Activated T-helper 1 cell treated with Interleukin-2 at 50 U/mL for 16 hours (primary cell): ENCODE results near the gene PDE9A.

Experiments
- DNase-seq: peaks from one replicate; pipeline ENCODE4 v3.0.0-alpha.2; 2020; ENCODE audit warnings: low read depth

The PDE9A gene

DNA sequence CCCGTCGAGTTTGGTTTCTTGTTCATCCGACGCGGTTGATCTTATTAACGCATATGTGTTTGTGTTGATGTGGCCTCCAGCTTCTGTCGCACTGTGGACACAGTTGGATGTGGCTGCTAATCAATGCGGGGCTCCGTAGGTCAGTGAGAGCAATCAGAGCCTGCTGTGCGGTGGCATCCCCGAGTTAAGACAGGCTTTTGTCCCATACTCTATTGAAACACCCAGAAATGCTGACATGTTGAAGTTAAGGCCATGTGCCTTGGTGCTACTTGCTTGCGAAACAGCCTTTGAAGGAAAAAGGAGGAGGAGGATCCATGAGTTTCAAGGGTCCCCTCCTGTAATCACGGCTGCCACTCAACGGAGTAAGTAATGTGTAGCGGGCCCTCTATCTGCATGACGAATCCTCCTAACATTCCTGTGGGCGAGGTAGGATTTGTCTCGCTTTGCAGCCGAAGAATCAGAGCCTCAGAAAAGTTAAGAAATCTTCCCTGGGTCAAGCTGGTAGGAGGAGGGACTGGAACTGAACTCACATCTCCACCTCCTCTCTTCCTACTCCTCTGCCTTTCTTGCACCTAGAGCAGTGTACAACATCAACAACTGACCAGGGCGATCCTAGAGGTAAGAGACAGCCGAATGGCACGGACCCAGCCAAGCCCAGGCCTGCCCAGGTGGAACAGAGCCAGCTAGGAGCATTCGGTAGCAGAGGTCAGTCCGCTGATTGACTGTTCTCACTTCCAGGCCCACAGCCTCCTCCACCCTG, 19.5 kb downstream of the PDE9A start:
- no peak for DNase-seq

DNA sequence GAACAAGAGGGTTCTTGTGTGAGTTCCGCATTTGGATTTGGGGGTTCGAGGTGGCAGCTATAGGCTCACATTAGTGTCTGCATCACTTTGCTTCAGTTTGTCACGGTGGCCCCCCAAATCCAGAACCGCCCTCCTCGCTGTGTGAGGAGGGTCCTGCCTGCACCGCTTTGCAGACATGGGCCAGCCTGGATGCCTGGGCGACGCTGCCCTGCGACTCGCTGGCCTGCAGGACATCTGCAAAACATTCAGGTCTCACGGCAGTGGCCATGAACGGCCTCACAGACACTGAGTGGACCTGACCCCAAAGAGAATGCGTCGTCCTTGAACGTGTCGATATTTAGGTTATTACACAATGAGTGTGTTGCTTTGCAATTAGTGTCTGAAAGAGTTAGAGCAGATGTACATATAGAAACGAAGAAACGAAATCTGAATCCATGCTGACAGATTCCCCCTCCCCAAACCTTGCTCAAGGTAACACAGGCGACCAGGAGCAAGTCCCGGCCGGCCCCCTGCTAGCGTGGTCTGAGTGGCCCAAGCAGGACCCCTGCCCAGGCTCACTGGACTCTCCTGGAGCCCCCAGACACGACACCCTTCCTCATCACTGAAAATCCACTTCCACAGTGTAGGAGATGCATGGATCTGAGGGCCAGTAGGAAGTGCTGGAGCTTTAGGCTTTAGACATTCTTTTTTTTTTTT, 20.4 kb downstream of the PDE9A start:
- DNase-seq = no peak

DNA sequence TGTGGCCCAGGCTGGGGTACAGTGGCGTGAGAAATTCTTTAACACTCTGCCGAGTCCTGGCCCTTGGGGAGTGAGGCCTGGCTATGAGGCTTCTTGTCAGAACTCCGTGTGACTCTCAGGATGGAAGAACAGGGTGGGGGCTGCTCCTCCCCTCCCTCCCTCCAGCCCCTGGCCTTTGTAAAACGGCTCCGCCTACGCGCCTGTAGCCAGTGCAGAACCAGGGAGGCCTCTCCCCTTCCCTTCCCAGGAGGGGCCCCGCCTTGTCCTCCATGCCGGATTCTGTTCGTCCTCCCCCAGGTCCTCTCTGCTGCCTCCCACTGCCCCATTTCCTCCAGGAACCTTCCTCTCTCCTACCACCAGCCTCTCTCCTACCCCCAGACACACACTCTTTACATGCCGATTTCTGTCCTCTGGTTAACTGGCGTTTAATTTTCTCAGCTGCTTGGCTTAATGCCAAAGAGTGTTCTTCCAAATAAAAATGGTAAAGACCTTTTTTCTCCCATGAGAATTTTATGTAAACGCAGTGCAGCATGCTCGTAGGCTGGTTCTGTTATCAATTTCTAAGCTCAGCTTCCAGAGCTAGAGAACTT, 21.0 kb downstream of the PDE9A start:
- no peak for DNase-seq

DNA sequence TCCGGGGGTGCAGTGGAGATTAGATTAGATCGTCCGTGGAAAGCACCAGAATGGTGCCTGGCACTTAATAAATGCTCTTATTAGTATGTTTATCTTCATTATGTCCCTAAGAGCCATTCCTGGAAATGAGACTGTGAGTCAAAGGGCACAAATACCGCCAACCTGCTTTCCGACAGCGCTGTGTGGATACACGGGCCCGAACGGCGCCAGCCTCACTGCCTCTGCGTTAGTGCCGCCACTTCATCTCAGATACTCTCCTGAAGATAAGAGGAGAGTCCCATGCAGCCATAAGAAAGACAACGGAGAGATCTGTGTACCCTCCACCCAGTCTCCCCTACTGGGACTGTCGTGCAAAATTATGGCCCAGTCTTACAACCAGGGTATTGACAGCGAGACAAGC, 22.0 kb downstream of the PDE9A start:
- no peak for DNase-seq

DNA sequence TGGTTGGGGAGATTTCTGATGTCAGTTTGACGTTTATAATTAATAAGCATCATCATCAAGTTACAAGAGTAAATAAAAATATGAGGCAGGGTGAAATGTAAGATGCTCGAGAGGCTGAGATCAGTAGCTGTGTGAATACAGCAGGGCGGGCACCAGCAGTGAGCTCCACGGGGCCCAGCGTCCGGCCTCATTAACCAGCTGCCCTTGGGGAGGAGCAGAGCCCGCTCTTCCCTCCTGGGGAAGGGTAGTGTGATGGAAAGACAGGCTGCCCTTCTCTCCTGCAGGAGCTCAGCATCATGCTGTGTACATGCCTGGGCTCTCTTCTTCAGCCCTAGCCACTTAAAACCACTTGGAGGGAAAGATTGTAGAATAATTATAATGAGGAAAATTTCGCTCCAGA, 23.4 kb downstream of the PDE9A start:
- DNase-seq = no peak

DNA sequence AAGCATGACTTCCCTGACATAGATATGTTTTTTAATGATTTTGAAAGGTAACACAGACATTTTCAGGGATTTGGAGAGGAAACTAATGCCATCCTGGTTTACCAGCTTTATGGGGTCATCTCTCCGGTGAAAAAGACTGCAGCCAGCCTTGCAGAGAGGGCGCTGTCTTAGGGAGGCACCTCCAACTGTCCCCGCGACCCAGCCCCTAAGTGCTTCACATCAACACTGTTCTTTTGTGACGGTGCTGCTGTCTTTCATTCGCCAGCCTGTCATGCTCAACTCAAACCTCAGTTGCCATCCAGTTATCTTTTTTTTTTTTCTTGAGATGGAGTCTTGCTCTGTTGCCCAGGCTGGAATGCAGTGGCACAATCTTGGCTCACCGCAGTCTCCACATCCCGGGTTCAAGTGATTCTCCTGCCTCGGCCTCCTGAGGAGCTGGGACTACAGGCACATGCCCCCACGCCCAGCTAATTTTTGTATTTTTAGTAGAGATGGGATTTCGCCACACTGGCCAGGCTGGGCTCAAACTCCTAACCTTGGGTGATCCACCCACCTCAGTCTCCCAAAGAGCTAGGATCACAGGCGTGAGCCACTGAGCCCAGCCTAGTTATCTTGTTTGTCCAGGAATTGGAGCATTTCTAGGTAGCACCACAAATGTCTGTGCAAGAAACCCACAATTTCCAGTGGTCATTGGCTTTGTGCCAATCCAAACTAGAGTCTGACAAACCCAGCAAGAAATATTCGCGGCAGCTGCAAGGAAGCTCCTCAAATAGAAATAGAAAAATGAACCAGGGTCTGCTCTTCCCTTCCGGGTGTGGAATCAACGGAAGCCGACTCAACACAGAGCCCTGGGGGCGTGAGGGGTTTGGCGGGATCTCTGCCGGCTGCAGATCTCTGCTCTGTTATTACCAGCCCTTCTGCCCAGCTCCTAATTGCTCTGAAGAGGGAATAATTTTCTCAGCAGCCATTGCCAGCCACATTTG, 24.2 kb downstream of the PDE9A start:
- DNase-seq = no peak

DNA sequence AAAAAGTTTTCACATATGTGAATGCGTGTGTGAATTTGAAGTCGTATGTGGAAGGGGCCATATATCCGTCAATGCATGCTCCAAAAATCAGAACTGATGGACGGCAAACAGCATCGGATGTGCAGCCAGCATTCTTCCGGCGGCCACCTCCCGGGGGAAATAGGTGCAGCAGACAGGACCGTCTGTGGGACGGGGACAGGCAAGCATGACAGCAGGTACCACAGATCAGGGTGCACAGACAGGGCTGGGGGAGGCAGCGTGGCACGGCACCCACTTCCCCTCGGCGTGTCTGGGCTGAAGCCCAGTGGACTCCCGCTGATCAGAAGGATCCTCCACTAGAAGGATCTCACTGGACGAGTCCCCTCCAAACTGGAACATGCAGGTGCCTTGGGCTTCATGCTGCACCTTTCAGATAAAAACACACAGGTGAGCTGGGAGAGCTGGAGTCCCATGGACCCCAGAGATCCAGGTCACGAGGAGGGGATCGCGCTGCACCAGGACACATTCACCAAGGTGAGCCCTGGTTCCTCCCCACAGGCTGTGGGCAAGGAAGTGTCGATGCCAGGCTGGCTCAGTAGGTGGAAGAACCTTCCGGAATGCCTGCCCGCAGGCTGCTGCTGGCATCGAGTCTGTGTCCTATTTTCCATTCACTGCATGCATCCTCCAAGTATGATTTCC, 25.3 kb downstream of the PDE9A start:
- no peak for DNase-seq

DNA sequence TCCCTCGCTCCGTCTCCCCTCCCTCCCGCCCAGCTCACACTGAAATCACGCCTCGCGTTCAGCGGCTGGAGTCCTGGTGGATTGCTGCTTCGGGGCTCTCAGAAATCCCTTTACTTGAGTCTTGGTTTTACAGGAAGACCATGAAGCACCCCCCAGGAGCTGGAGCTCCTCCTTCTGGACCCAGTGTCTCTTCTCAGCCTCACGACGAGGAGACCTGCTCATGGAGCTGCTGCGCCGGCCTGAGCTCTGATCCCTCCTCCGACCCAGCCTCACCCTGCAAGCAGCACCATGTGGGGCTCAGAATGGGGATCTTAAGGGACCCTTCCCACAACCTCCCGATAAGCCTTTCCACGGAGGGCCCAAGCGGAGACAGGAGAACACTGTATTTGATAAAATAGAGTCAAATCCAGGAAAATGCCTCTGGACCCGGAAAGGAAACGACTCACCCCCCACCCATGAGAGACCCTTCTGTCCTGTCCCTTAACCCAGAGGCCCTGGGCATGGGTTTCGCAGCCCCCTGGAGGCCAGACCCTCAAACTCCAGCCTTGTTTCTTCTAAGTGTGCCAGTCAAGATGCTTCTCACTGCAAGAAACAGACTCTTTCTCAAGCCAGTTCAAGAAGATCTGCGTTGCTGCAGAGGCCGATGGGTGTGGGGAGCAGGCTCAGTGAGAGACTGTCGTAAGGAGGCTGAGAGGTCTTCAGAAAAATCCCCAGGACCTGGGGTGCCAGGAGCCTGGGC, 26.1 kb downstream of the PDE9A start:
- no peak for DNase-seq

DNA sequence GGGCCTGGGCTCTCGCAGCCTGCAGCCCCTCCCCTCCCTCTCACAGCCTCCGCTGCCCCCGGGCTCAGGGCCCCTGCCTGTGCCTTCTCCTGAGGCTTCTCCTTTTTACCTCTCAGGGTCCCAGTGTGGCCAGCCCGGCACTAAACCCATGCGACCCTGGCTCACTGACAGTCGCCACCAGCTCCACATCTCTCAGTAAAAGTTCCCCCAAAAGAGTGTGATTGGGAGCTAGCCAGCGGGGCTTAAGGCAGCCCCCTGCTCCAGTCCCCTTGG, 26.6 kb downstream of the PDE9A start:
- no peak for DNase-seq

DNA sequence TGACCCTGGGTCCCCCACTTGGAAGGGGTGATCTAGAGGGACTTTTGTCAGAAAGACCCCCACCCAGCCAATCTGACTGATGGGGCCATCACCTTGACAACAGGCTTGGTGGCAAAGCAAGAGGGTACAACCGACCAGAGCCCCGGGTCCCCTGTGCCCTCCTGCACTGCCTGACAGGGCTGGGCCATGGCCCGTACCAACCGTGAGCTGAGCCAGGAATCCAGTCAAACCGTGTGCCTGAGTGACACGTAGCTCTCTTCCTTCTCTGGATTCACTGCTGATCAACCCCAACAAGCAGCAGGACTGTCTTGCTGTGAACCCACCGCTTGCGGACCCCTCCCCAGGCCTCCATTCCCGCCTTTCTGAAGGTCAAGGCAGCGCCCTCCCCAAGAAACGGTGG, 27.0 kb downstream of the PDE9A start:
- no peak for DNase-seq

DNA sequence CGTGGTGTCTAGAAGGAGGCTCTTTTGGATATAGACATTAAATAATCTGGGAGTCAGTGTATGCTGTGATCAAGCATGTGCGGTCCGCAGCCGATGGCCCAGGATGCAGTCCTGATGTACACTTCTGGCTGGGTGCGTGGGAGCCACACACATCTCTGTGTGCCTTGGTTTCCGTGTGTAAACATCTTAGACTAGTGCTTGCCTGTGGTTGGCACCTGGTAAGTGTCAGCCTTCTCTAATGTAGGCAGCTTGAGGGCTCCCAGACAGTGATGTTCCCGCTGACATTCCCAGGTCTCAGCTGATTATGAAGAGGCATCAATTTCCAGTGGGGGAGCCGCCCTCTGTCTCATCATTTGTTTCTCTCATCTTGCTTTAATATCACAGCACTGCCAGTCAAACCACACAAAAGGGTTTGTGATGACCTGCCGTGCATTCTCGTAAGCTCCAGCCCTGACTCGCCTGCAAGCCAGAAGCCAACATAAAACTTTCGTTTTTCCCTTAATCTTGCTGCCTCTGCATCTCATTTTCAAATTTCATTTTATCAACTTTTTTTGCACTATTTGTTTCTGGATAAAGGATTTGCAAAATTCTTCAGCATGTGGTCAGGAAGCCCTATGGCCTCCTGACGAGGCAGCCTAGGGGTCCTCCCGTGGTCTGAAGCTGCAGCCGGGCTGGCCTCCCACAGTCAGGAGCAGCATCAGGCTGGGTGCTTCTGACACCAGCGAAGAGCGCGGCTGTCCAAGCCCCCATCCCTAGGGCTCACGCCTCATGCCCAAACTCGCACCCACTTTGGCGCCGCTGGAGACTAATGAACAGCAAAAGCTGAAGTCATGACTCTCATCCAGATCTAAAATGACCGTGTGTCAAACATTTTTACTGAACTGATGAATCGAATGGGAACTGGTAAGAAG, 28.1 kb downstream of the PDE9A start:
- no peak for DNase-seq

DNA sequence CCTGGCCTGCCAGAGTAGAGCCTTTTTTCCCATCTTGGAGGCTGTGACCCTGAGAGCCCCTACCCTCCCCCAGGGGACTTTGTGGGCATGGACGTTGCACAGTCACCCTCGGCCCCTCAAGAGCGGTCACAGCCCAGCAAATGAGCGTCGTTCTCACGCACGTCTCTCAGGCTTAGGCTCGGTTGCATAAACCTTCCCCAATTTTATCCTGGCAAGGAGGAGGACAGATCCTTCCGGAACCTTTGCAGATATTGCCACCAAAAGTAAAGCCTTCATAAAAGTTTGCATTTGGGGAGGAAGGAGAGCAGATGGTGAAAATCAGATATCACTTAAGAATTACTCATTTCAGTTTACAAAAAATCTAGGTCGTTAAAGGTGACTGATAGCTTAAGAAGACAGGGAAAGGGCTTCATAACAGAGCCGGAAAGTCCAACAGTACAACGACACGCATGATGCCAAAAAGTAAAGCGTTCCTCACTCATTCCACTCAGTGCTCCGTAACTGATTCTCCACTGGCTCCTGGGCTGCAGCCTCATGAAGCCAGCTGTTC, 29.3 kb downstream of the PDE9A start:
- no peak for DNase-seq

DNA sequence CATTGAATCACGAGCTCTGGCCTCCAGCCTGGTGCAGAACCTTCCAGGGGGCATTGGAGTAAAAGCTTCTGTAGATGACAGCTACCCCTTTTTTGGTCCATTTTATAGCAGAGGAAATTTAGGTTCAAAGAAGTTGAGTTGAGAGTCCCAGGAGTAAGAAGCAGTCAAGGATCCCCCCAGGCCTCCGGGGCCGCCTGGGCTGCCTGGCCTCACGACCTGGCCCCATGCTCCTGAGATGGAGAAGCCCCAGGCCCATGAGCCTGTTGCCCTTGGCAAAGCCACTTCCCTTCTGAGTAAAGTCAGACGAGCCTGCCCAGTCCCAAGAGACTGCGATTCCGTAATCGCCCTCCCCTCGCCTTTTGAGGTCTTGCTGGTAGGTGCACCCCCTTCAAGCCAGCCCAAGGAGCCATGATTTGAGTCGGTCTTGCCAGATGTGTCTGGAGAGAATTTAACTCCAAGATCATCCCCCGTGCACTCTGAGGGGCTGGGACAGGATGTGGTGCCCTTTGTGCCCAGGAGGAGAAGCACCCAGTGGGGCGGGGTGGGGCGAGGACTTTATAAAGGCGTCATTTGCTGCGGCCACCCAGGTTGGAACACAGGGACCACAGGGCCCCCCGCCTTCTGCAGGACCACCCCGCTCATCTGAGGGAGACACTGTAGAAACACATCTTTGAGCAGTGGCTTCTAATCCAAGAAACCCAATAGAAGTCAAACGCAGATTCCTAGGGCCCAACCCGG, 30.1 kb downstream of the PDE9A start:
- no peak for DNase-seq

DNA sequence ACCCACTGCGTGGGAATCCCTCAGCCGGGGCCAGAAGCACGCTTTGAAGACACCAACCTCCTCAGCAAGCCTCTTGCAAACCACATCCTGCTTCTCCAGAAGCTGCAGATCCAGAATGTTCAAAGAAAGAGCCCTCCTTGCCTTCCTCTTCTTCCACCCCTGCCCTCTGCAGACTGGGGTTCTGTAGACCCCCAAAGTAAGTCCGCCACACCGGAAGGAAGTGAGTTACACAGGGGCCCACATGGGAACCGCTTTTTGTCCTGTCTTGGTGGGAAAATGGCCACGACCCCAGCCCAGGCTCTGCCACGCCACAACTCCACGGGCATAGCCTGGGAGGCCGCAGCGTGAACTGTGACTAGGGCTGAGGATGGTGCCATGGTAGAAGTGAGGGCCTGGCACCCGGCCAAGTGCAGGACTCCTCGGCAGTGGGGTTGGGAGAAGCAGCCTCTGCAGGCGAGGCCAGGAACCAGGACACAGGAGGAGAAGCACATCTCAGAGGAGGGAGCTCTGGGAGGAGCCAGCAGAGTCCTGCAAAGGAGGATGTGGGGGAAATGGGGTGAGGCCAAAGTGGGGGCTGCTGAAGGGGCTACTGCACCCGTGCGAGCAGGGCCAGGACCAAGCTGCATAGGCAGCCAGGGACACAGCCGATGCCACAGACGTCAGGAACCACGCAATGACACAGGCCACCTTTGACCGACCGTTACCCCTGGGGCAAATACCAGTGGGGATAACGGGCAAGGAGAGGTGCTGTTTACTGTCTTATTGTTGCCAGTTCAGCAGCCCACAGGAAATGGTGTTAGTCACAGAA, 30.9 kb downstream of the PDE9A start:
- no peak for DNase-seq

DNA sequence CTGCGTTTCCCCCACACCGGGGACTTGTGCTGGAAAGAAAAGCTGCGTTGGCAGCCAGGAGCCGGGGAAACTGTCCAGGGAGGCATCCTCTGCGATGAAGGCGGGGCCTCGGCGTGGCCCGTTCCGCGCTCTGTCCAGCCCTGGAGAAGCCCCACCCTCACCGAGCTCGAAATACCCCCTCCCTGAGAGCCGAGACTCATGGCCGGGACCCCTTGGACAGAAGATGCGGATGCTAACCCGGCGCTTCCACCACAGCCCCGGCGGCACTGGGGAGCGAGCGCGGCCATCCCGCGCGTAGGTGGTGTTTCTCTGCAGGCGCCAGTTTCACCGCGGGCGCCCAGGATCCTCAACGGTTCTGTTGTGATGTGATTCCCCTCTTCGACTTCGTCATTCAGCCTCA, 31.6 kb downstream of the PDE9A start:
- DNase-seq = no peak

DNA sequence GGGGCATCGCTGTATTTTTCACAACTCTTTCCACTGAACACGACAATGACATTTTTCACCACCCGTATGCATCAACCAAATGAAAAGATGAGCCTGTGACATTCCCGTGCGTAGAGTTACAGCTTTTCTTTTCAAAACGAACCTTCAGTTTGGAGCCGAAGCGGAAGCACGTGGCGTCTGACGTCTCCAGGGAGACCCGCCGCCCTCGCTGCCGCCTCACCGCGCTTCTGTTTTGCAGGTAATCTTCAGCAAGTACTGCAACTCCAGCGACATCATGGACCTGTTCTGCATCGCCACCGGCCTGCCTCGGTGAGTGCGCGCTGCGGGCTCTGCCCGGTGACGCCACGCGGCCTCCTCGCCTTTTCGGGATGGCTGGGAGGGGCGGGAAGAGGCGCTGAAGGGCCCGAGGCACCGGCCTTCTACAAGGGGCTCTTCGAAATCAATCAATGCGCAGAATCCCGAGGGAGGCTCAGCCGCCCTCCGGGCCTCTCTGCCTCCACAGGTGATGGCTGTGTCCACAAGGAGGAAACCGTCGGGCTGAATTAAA, 32.6 kb downstream of the PDE9A start:
- DNase-seq = no peak

DNA sequence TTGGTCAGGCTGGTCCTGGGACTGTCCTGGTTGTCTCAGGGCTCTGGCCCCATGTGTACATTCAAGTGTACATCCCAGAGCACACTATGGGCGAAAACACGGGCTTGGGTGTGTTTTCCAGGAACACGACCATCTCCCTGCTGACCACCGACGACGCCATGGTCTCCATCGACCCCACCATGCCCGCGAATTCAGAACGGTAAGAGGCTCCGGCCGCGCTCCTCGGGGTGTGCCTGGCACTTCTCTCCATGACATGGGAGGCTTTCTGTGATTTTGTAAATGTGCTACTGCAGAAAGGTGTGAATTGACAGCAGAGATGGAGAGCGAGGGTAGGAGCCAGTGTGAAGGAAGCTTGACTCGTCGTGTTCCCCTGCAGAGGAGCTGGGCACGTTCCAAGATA, 34.4 kb downstream of the PDE9A start:
- no peak for DNase-seq

DNA sequence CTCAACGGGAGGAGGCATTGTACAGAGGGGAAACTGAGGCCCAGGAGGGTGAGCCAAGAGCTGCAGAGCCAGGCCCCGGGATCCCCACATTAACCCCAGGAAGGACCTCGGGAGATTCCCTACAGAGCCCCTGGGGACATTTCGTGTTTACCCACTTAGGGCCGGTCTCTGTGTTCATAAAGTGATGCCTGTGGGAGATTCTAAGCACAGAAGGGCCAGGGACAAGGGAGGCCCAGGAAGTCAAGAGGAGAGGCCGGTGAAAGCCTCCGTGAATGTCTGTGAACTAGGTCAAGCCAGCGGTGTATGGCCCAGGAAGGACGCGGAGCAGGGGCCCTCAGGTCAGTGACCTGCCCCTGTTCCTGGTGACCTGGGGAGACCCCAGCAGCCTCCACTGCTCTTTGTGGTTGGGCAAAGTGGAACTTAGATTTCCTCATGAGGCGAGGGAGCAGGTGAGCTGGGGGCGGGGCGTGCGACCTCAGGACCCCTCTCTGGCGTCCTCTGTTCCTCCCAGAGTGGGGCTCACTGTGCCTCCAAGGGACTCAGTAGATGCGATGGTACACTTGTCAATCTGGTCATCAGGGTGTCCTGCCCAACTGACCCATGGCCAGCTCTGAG, 34.9 kb downstream of the PDE9A start:
- no peak for DNase-seq
